ENCODE results near the gene TTC28.

The TTC28 gene

DNA sequence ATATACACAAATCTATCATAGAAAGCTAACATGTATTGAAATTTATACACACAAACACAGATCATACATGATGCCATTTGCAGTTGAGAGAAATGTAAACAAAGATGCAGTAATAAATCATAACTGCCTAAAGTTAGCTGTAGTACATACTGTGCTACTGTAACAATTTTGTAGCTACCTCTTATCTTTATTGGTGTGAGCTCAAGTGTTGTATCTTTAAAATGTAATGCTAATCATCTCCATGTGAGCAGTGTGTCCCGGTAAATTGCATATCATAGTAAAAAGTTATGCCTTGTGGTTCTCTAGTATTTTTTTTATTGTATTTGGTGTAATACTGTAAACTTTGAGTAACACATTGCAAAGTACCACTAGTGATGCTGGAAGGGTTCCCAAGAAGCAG is 743.7 kb downstream of the TTC28 start:
- H3K36me3 Mint-ChIP-seq (ENCODE audit: low read depth): peaks cover 11% of the 10 kb centered on the region
- no peak overlapping the region for H3K4me3 Mint-ChIP-seq
- no peaks in the 10 kb centered on the region for H3K27me3 Mint-ChIP-seq (ENCODE audit: low read depth)
- no peak overlapping the region for H3K27ac Mint-ChIP-seq
- TF ChIP-seq, protein P1, sequence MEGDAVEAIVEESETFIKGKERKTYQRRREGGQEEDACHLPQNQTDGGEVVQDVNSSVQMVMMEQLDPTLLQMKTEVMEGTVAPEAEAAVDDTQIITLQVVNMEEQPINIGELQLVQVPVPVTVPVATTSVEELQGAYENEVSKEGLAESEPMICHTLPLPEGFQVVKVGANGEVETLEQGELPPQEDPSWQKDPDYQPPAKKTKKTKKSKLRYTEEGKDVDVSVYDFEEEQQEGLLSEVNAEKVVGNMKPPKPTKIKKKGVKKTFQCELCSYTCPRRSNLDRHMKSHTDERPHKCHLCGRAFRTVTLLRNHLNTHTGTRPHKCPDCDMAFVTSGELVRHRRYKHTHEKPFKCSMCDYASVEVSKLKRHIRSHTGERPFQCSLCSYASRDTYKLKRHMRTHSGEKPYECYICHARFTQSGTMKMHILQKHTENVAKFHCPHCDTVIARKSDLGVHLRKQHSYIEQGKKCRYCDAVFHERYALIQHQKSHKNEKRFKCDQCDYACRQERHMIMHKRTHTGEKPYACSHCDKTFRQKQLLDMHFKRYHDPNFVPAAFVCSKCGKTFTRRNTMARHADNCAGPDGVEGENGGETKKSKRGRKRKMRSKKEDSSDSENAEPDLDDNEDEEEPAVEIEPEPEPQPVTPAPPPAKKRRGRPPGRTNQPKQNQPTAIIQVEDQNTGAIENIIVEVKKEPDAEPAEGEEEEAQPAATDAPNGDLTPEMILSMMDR (IDR thresholded peaks at IDR 0.05; ENCODE audit: unreplicated experiment in 3 of 3): no peak
- no peaks in the 10 kb centered on the region for H3K9me3 Mint-ChIP-seq
- H3K4me1 Mint-ChIP-seq: no peaks in the 10 kb centered on the region

DNA sequence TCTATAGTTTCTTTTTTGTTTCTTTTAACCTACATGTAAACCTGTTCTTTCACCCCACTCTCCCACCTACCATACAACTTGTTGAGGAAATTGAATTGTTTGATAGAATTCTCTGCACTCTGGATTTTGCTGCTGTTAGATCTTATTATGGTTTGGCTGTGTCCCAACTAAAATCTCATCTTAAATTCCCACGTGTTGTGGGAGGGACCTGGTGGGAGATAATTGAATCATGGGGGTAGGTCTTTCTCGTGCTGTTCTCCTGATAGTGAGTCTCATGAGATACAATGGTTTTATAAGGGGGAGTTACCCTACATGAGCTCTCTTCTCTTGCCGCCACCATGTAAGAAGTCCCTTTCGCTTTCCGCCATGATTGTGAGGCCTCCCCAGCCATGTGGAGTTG is 745.6 kb downstream of the TTC28 start:
- Mint-ChIP-seq H3K27ac (no peak overlapping the region), H3K4me3 (no peak overlapping the region), H3K4me1 (no peaks in the 10 kb centered on the region), H3K27me3 (ENCODE audit: low read depth) (no peaks in the 10 kb centered on the region), H3K36me3 (ENCODE audit: low read depth) (peaks cover 11% of the 10 kb centered on the region), H3K9me3 (no peaks in the 10 kb centered on the region)
- TF ChIP-seq, protein P1 (IDR thresholded peaks at IDR 0.05; ENCODE audit: unreplicated experiment in 3 of 3): no peak

DNA sequence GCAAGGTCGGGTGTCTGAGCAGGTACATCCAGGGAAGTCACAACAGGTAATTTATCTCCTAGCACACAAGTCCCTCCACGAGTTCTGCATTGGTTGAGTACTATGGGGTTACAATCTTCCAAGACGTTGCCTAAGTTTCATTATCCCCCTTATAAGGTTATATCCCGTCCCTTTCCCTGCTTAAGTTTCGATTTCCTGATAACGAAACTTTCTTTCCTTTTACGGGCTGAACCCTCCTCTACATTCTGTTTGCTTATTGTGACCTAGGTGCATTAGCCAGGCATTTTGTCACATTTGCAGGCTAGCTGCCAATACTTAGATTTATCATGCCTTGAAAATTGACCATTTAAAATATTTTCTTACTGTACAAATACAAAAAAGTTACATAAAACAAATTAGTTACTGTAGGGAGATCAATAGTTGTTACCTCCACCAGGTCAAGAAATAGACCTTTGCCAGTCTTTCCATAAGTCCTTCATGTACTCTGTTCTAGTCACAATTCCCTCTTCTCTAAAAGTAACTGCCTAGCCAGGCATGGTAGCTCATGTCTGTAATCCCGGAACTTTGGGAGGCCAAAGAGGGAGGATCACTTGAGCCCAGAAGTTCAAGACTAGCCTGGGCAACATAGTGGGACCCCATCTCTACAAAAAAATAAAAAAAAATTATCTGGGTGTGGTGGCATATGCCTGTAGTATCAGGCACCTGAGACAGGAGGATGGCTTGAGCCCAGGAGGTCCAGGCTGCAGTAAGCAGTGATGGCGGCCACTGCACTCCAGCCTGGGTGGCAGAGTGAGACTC is 746.3 kb downstream of the TTC28 start:
- no peak overlapping the region for H3K4me3 Mint-ChIP-seq
- TF ChIP-seq, protein P1 (IDR thresholded peaks at IDR 0.05; ENCODE audit: unreplicated experiment in 3 of 3): no peak
- H3K27ac Mint-ChIP-seq: no peak overlapping the region
- no peaks in the 10 kb centered on the region for H3K9me3 Mint-ChIP-seq
- H3K27me3 Mint-ChIP-seq (ENCODE audit: low read depth): no peaks in the 10 kb centered on the region
- peaks cover 10% of the 10 kb centered on the region for H3K36me3 Mint-ChIP-seq (ENCODE audit: low read depth)
- no peaks in the 10 kb centered on the region for H3K4me1 Mint-ChIP-seq

DNA sequence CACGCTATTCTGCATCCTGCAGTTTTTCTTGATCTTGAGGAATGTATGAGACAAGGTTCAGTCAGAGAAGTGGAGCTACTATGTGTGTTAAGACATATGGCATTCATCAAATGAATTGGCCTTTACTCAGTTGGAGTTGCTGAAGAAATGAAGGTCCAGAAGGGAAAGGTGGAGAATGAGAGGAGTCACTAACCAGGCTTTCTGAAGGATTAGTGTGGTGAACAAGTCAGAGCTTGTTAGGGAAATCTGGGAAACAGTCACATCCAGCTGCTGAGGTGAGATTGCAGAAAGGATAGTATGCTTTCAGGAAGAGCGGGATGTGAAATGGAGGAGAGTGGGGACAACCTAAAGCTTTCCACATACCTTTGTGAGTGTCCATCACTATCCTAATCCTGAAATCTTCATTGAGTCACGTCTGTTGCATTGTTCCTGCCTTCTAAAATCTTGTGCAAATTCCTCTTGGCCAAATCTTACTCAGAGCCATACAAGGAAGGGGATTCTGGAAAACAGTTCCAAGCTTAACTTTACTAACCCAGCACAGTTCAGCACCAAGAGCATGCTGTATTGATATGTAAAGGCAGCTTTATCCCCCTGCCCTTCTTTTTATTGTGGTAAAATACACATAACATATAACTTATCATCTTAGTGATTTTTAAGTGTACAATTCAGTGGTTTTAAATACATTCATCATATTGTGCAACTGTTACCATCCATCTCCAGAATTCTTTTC is 749.1 kb downstream of the TTC28 start:
- TF ChIP-seq, protein P1 (IDR thresholded peaks at IDR 0.05; ENCODE audit: unreplicated experiment in 3 of 3): no peak
- Mint-ChIP-seq H3K36me3 (ENCODE audit: low read depth) (peaks cover 13% of the 10 kb centered on the region), H3K4me1 (no peaks in the 10 kb centered on the region), H3K9me3 (peaks cover 5% of the 10 kb centered on the region), H3K4me3 (no peak overlapping the region), H3K27ac (no peak overlapping the region), H3K27me3 (ENCODE audit: low read depth) (no peaks in the 10 kb centered on the region)

Measured in nephron (organoid).